Ovary (tissue), 9 donors: Measurements from ENCODE around the gene TMEM63A. TPM values are rescaled to one million over a fixed set of nuclear protein-coding genes. Genes with fewer than 3 reads are reported as not detected.

Experiments used
- DNase-seq, 5 donors: peaks; one replicate each; pipeline ENCODE4 v3.0.0-alpha.2; 2019 to 2020
- H3K27ac ChIP-seq, 2 donors: fragments of 200-600 bp; one replicate each; pipeline versions ENCODE4 v1.5.1 to v1.8.0; 2019 to 2022
- H3K27me3 ChIP-seq: fragments of 200-600 bp; one replicate; pipeline ENCODE4 v1.8.0; 2022
- H3K36me3 ChIP-seq: fragments of 200-600 bp; sonication (generic); one replicate; pipeline ENCODE4 v1.5.1; 2019
- H3K4me1 ChIP-seq: one replicate; pipeline ENCODE4 v1.8.1; 2013; ENCODE audit warnings: mild to moderate bottlenecking, moderate library complexity; ENCODE audit not compliant: insufficient read depth
- H3K4me3 ChIP-seq: fragments of 200-600 bp; sonication (generic); one replicate; pipeline ENCODE4 v1.5.1; 2017
- H3K9me3 ChIP-seq, 2 donors: fragments of 200-600 bp in 1 of 2; sonication (generic) in 1 of 2; one replicate each; pipeline versions ENCODE4 v1.5.1 to v1.8.1; 2013 to 2019; ENCODE audit warnings: mild to moderate bottlenecking in 1 of 2, moderate library complexity in 1 of 2
- CTCF ChIP-seq, 3 donors: fragments of 450-650 bp in 2 of 3; fragments of 200-600 bp in 1 of 3; IDR thresholded peaks; one replicate each; pipeline versions ENCODE4 v1.5.1 to v1.8.0; 2016 to 2022; ENCODE audit warnings: antibody characterized with exemption in 3 of 3, mild to moderate bottlenecking in 1 of 3
- EP300 ChIP-seq: sonication (generic); formaldehyde crosslinking; IDR thresholded peaks from one replicate; pipeline ENCODE4 v1.6.1; 2017; ENCODE audit warnings: antibody characterized with exemption
- POLR2A ChIP-seq: fragments of 450-650 bp; IDR thresholded peaks from one replicate; pipeline ENCODE4 v1.6.1; 2017; ENCODE audit warnings: antibody characterized with exemption, mild to moderate bottlenecking, moderate library complexity
- WGBS, 3 donors: extraction: QIAGEN DNeasy Blood & Tissue Kit in 1 of 3; methylation state at CpG; one replicate each; pipeline versions ENCODE4 v1.1.5 to v1.1.7; 2013 to 2017; 5-methylcytosine and 5-hydroxymethylcytosine counted together
- intact Hi-C, 4 donors: fragments of 100-400 bp; cut with DNase I; formaldehyde crosslinking; loops; one replicate each; pipeline versions ENCODE4 v1.11.0 to v1.15.1; 2022 to 2023
- polyA plus RNA-seq, 2 donors: library from polyadenylated mRNA; stranded (reverse); fragments of 200-250 nt in 1 of 2; fragments of 350-450 nt in 1 of 2; fragmentation: Illumina TruSeq in 1 of 2; extraction: RNeasy Lipid Tissue Mini Kit (QIAGEN cat#74804) in 1 of 2; gene quantifications; one replicate each; pipeline ENCODE4 v1.2.3, GENCODE V29; 2013 to 2014
- total RNA-seq, 7 donors: library from RNA; depleted of rRNA in 2 of 7; stranded (reverse); fragments of >200 nt in 2 of 7; fragmentation: NEBNext Ultra II Directional in 3 of 7; extraction: Animal tissue kit (Norgen Biotek cat#: 25700) in 3 of 7; gene quantifications; one replicate each; pipeline versions ENCODE4 v1.1.0 to v1.2.4, GENCODE V29; 2016 to 2023
- donor health status: DM: no; HTN: no; CAD: no; lungs with moderate emphysema.
- donor health status: DM: no; HTN: no; CAD: no.
- donor health status: Bipolar disorder and iron deficiency.
- donor health status: DM: yes; HTN: yes; CAD: no.
- donor health status: DM: no; HTN: no; CAD: no.
- donor health status: DM: yes; HTN: yes; CAD: no.

TMEM63A gene
- total and polyA plus RNA-seq, 9 donors: 29.6 to 82.8 (median 53.0) TPM

- TF ChIP-seq CTCF (IDR thresholded peaks at IDR 0.05): no peak
- TF ChIP-seq POLR2A: no peak
- no peak for TF ChIP-seq EP300
- DNase-seq: no peak
- H3K9me3 ChIP-seq: no peaks in the 10 kb centered on the region
- no peaks in the 10 kb centered on the region for H3K36me3 ChIP-seq
- H3K4me1 ChIP-seq: peaks cover 12% of the 10 kb centered on the region
- no peak overlapping the region for H3K4me3 ChIP-seq
- intact Hi-C loops: loop anchor here in 3 of 4 donors (5.0 to 10.0 kb wide), 4 partner anchors 34 to 372 kb away; partner anchors contain the start of genes SRP9 (in 2 of the 3) and EPHX1 (in 1 of the 3)
- 74 to 83% (median 76%) methylated on average over 12 to 20 of the region's 20 CpGs for WGBS, 3 donors
- H3K27ac ChIP-seq: peak overlapping the region in 1 of 2 donors; percentile 39
- no peaks in the 10 kb centered on the region for H3K27me3 ChIP-seq
Observed at GRCh38 chr1:225846331-225847310, 35.6 kb downstream of the TMEM63A start.

- Histone ChIP-seq H3K4me1 (peaks cover 12% of the 10 kb centered on the region), H3K27me3 (no peaks in the 10 kb centered on the region), H3K36me3 (no peaks in the 10 kb centered on the region), H3K27ac (peak overlapping the region; percentile 9 to 50), H3K9me3 (no peaks in the 10 kb centered on the region), H3K4me3 (no peak overlapping the region)
- peak; percentile 82 to 87 (median 85) for DNase-seq
- 44 to 56% (median 51%) methylated on average over 8 to 13 of the region's 13 CpGs for WGBS, 3 donors
- intact Hi-C loops: loop anchor here in 3 of 4 donors (5.0 to 10.0 kb wide), 4 partner anchors 33 to 371 kb away; partner anchors contain the start of genes SRP9 (in 2 of the 3) and EPHX1 (in 1 of the 3)
- TF ChIP-seq CTCF (IDR thresholded peaks at IDR 0.05) (peak; percentile 74 to 87 (median 84)), EP300 (no peak), POLR2A (peak; percentile 13)
Observed at GRCh38 chr1:225845571-225846259, 36.5 kb downstream of the TMEM63A start.

GRCh38 chr1:225845097-225845496 lies 37.1 kb downstream of the TMEM63A start:
- H3K4me3 ChIP-seq: no peak overlapping the region
- no peaks in the 10 kb centered on the region for H3K36me3 ChIP-seq
- no peak for DNase-seq
- intact Hi-C loops: loop anchor here in 3 of 4 donors (5.0 to 10.0 kb wide), 4 partner anchors 33 to 370 kb away; partner anchors contain the start of genes SRP9 (in 2 of the 3) and EPHX1 (in 1 of the 3)
- H3K4me1 ChIP-seq: peaks cover 12% of the 10 kb centered on the region
- no peaks in the 10 kb centered on the region for H3K27me3 ChIP-seq
- peak overlapping the region in 1 of 2 donors; percentile 50 for H3K27ac ChIP-seq
- TF ChIP-seq POLR2A (no peak), EP300 (no peak)
- 82 to 86% (median 86%) methylated on average over 14 of the region's 14 CpGs for WGBS, 3 donors
- no peaks in the 10 kb centered on the region for H3K9me3 ChIP-seq

GRCh38 chr1:225844236-225845061 lies 37.7 kb downstream of the TMEM63A start:
- no peak overlapping the region for H3K27ac ChIP-seq
- H3K36me3 ChIP-seq: no peaks in the 10 kb centered on the region
- 81 to 88% (median 84%) methylated on average over 18 of the region's 18 CpGs for whole genome bisulfite sequencing, 3 donors
- H3K9me3 ChIP-seq: no peaks in the 10 kb centered on the region
- intact Hi-C loops: loop anchor here in 3 of 4 donors (5.0 to 10.0 kb wide), 4 partner anchors 32 to 370 kb away; partner anchors contain the start of genes SRP9 (in 3 of the 3) and EPHX1 (in 1 of the 3)
- no peaks in the 10 kb centered on the region for H3K27me3 ChIP-seq
- TF ChIP-seq CTCF (IDR thresholded peaks at IDR 0.05): no peak
- TF ChIP-seq POLR2A: no peak
- no peak for TF ChIP-seq EP300
- peaks cover 9% of the 10 kb centered on the region for H3K4me1 ChIP-seq
- DNase-seq: no peak
- H3K4me3 ChIP-seq: no peak overlapping the region
